ENCODE measurements around the gene CCP110. TPM values are rescaled to one million over a fixed set of nuclear protein-coding genes. Genes with fewer than 3 reads are reported as not detected.

The CCP110 gene
- total RNA-seq, 1 experiment from 2014 or later: 21.6 TPM

- Histone ChIP-seq H3K14ac (ENCODE audit: insufficient read depth, low read length) (no peak overlapping the region), H2AFZ (ENCODE audit: low read length) (no peak overlapping the region), H4K20me1 (ENCODE audit: control insufficient read depth, insufficient read depth, insufficient read length) (no peaks in the 10 kb centered on the region), H3K18ac (ENCODE audit: insufficient read length, low read depth, low read length) (no peak overlapping the region), H3K9me3 (ENCODE audit: control insufficient read depth, low read depth, low read length) (no peaks in the 10 kb centered on the region), H3K56ac (ENCODE audit: insufficient read length, low read depth, low read length) (no peak overlapping the region), H3K23ac (ENCODE audit: insufficient read length, low read depth, low read length) (no peak overlapping the region), H2BK5ac (ENCODE audit: insufficient read length, low read length) (no peak overlapping the region), H3K79me1 (ENCODE audit: insufficient read depth, low read depth, low read length, poor library complexity, severe bottlenecking) (no peaks in the 10 kb centered on the region), H4K8ac (replicated peaks; ENCODE audit: insufficient read length, low read depth, low read length) (no peak overlapping the region), H4K91ac (ENCODE audit: insufficient read length, low read depth, low read length) (no peak overlapping the region), H2BK12ac (ENCODE audit: insufficient read length, low read depth, low read length) (no peak overlapping the region), H3K9ac (ENCODE audit: extremely low read depth, insufficient read length, low read length) (no peak overlapping the region), H3K4me2 (ENCODE audit: insufficient read depth, insufficient read length, low read length) (no peak overlapping the region), H3K79me2 (ENCODE audit: insufficient read depth, low read length) (no peaks in the 10 kb centered on the region), H2BK20ac (ENCODE audit: low read depth, low read length, poor library complexity, severe bottlenecking) (no peak overlapping the region), H3K27me3 (ENCODE audit: insufficient read depth, low read length) (no peaks in the 10 kb centered on the region), H2BK15ac (ENCODE audit: low read depth, low read length) (no peak overlapping the region), H3K4ac (ENCODE audit: low read depth, low read length) (no peak overlapping the region), H3K23me2 (ENCODE audit: insufficient read length, low read depth, low read length, poor library complexity, severe bottlenecking) (no peaks in the 10 kb centered on the region), H3T11ph (ENCODE audit: low read length) (no peak overlapping the region), H2BK120ac (ENCODE audit: low read depth, low read length, poor library complexity, severe bottlenecking) (no peak overlapping the region), H4K5ac (ENCODE audit: insufficient read length, low read depth, low read length) (no peak overlapping the region), H3K4me1 (ENCODE audit: insufficient read depth, low read length) (no peaks in the 10 kb centered on the region), H2AK5ac (ENCODE audit: insufficient read length, low read length) (no peak overlapping the region), H3K27ac (ENCODE audit: insufficient read length, low read depth, low read length) (no peak overlapping the region)
- no peak overlapping the region for H3K4me3 Mint-ChIP-seq
- H3K36me3 Mint-ChIP-seq (ENCODE audit: insufficient read depth in 1 of 3, low read depth in 3 of 3): peaks cover 4 to 33% (median 29%) of the 10 kb centered on the region in 3 experiments; a peak in 6 of 7 replicates
- no peak for DNase-seq
- H3K27ac Mint-ChIP-seq: peak overlapping the region in 1 of 3 experiments; percentile 55; a peak in 1 of 7 replicates
- H3K9me3 Mint-ChIP-seq: no peaks in the 10 kb centered on the region
- no peak for TF ChIP-seq CTCF (conservative IDR thresholded peaks at IDR 0.05)
- H3K27me3 Mint-ChIP-seq (ENCODE audit: low read depth): no peaks in the 10 kb centered on the region
- no CpG with 5 or more reads among the region's 5 CpGs for WGBS (ENCODE audit: extremely low coverage, insufficient read length, low lambda C conversion rate)
- H3K4me1 Mint-ChIP-seq: peaks cover 29 to 31% of the 10 kb centered on the region in 2 experiments
Observed at GRCh38 chr16:19599968-19600716, 76.4 kb downstream of the CCP110 start.

Data from H9 (cell line).